AG09309 (cell line): ENCODE measurements around the gene TMEM63C.

Experiments used
- DNase-seq: peaks from one replicate; pipeline ENCODE4 v3.0.0-alpha.2; 2010; ENCODE audit warnings: low read depth
- H3K4me3 ChIP-seq: 2 replicates; pipeline ENCODE4 v1.5.1; 2011; ENCODE audit warnings: mild to moderate bottlenecking, low read depth, low read length, moderate library complexity; ENCODE audit not compliant: control insufficient read depth
- CTCF ChIP-seq: IDR thresholded peaks from 2 replicates; pipeline ENCODE4 v1.5.1; 2011; ENCODE audit warnings: mild to moderate bottlenecking, low read depth, low read length, inconsistent platforms; ENCODE audit not compliant: insufficient read depth, control insufficient read depth; ENCODE audit errors: missing control alignments

The TMEM63C gene

GRCh38 chr14:77197988-77198387, 16.4 kb downstream of the TMEM63C start:
- TF ChIP-seq CTCF = no peak
- H3K4me3 ChIP-seq = no peak overlapping the region
- DNase-seq = no peak

DNA sequence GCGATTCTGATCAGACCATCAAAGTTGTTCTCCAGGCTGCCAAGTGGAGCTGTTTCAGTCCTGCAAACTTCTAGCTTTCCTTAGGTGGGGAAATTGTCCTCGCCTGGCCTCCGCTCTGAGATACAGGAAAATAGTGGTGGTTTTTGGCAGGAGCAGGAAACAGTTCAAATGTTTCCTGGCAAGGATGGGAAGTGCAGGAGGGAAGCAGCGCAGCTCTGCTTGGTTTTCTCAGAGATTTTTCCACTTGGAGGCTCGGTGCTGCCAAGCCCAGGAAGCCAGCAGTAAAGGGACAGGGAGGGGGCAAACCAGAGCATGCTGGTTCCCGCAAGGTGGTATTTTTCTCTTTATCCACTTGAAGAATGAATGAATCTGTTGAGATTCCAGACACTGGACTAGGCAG, 17.0 kb downstream of the TMEM63C start:
- no peak overlapping the region for H3K4me3 ChIP-seq
- DNase-seq = no peak
- TF ChIP-seq CTCF = no peak

DNA sequence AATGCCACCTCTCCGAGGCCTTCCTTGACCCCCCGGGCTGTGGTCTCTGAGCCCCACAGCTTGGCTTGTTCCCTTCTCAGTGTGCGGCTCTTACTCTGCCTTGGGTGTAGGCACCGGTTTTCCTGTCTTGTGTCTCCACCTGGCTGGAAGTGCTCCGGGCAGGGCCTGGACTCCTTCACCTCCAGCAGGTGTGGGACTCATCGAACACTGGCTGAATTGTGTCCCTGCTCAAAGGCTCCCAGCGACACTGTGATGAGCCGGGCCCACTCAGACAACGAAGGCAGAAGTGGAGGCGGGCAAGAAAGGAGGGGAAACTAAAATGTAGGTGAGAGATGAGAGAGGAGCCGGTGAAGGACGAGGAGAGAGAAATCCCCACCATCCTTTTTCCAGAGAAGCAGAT, 18.0 kb downstream of the TMEM63C start:
- no peak overlapping the region for H3K4me3 ChIP-seq
- no peak for DNase-seq
- no peak for TF ChIP-seq CTCF

- no peak for DNase-seq
- no peak overlapping the region for H3K4me3 ChIP-seq
- TF ChIP-seq CTCF = no peak
These were observed 18.9 kb downstream of the TMEM63C start for GRCh38 chr14:77200406-77200985.

- no peak for DNase-seq
- no peak for TF ChIP-seq CTCF
These were observed 20.1 kb downstream of the TMEM63C start for GRCh38 chr14:77201696-77202095.

DNA sequence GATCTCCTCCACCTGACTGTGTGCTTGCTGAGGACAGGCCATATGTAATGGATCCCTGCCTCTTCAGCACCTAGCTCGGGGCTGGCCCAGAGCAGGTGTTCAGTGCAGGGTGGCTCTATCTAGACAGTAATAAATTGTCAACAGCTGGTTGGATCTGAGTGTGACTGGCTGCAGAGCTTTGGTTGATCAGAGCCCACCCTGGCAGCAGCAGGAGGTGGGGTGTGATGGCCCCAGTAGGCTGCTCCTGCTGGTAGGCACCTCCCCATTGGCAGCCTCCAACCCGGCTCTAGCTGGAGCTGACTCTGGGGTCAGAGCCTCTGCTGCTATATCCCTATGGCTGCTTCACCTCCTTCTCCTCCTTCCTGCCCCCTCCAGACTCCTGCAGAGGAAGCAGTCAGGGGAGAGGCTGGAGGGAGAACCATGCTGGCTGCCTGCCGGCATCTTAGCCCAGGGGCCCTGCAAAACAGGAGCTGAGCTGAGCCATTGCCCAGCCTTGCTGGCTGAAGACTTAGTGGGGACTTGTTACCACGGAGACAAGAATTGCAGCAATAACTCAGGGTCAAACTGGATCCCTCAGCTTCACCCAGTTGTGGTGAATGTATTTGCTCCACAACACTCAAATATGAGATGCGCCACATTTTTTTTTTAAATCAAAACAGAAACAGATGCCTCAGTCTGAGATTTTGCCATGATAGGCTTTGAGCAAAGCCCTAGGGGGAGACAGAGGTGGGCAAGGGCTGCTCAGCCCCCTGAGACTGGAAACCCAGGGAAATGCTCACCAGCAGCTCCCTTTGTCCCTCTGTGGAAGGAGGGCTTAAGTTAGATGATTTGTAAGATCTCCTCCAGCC, 22.2 kb downstream of the TMEM63C start:
- TF ChIP-seq CTCF = no peak
- DNase-seq = no peak
- H3K4me3 ChIP-seq = no peak overlapping the region

More at GRCh38 chr14:77201696-77202095, 20.1 kb downstream of the TMEM63C start:
- no peak overlapping the region for H3K4me3 ChIP-seq
